CD4-positive, alpha-beta T cell treated with Interleukin-6 for 4 hours (primary cell): ENCODE measurements around the gene S1PR1.
"Not testable (repeated sequence)": the region's sequence is repeated elsewhere in the genome, so short reads cannot be mapped to it uniquely, and the experiment has no call there.

Experiments
- DNase-seq: peaks from one replicate; pipeline ENCODE4 v3.0.0-alpha.2; 2020; ENCODE audit warnings: mixed read lengths

The S1PR1 gene

GRCh38 chr1:101220906-101221305 is 15.9 kb upstream of the S1PR1 start:
- no peak for DNase-seq

DNA sequence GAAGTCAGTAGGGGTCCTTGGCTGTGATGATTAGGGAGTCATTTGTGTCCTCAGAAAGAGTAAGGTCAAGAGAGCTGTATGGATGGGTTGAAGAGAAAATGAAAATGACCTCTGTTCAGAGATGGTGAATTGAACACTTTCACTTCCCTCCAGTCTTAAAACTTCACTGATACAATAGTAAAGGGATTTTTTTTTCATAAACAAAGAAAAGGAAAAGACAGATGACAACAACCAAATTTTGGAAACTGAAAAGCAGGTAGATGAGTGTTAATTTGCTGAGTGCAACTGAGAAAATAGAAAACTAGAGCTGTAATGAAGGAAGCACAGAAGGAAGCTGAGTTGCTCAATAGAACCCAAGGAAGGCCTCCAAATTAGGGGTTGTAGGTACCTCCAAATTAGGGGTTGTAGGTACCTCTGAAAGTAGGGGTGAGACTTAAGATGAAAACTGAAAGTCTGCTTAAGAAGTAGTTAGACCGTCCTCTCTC is 14.8 kb upstream of the S1PR1 start:
- no peak for DNase-seq

DNA sequence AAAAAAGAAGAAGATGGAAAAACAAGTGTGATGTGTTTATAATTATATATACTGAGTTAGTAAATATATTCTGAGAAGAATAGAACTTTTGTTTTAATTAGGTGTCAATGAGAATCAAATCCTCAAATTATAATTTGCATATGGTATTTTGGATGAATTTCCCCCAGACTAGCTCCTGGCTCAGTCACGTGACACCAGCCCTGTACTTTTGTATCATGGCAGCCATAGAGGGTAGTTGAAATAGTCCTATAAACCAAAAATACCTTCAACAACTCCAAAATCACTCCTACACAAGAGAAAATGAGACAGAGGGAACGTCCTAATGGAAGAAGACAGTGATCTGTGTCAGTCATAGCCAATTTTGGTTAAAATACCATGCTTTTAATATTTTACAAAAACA is 9.0 kb upstream of the S1PR1 start:
- no peak for DNase-seq

DNA sequence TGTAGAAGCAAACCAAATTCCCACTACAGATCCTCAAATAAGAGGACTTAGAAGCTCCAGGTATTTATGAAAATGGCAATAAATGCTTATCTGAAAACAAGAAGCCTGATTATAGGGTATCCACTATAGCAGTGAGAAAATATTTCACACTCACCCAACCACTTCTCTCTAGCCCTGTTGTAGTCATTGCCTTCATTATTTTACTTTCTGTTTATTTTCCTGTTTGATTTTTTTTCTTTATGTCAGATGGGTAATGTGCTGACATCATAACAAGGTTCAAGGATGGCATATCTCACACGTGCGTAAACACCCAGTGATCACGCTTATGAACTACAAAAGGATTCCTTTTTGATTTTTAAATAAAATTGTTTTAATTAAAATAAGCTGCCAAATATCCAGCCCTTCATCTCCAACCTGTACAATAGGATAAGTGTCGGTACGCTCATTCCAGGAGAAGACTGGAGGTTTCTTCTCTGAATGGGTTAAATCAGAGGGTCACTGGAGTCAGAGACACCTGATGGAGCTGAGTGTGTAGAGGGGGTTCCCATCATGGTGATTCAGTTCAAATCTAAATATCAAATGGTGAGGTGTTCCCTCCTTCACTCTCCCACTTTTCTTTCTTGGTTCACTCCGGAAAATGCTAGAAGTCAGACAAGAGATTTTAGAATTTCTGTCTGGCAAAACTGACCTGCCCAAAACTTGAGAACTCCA is 8.2 kb upstream of the S1PR1 start:
- DNase-seq, result no peak

DNA sequence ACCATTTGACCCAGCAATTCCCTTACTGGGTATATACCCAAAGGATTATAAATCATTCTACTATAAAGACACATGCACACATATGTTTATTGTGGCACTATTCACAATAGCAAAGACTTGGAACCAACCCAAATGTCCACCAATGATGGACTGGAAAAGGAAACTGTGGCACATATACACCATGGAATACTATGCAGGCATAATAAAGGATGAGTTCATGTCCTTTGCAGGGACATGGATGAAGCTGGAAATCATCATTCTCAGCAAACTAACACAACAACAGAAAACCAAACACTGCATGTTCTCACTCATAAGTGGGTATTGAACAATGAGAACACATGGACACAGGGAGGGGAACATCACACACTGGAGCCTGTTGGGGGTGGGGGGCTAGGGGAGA is 4.6 kb upstream of the S1PR1 start:
- DNase-seq, result not testable (repeated sequence)

DNA sequence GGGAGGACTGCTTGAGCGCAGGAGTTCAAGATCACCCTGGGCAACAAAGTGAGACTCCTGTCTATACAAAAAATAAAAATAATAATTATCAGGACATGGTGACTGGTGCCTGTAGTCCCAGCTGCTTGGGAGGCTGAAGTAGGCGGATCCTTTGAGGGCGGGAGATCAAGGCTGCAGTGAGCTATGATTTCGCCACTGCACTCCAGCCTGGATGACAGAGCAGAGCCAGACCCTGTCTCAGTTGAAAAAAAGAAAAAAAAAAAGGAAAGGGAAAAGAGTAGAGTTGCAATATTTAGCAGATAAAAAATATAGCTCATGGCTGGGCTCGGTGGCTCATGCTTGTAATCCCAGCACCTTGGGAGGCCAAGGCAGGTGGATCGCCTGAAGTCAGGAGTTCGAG is 3.3 kb upstream of the S1PR1 start:
- no peak for DNase-seq

GRCh38 chr1:101235216-101235695 is 1.6 kb upstream of the S1PR1 start:
- no peak for DNase-seq

GRCh38 chr1:101235696-101236515 is 913 bp upstream of the S1PR1 start:
- peak; percentile 82 for DNase-seq

DNA sequence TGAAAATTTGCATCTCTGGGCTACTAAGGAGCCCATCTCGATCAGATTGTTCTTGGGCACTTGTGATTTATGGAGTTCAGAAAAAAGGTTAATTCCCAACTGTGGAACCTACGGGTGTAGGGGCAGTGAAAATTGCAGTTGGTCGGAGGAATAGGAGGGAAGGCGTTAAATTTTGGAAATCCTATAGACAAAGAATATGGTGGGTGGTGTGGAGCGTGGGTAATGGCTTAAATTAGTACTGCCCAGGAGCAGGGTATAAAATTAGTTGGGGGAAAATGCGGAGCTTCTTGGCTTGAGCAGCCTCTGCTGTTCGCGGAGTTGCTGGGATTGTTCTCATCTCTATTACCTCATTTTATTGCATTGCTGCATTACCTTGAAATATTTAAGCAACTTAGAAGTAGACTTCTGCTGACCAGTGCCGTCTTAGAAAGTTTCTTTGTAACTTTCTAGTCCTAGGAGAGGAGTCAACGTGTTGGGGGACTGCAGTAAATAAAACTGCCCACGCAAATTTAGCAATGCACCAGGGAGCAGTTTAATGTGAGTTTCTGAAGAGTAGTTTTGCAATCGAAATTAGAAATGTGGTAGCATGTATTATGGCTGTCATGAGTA is 514 bp downstream of the S1PR1 start:
- DNase-seq, result peak; percentile 37

DNA sequence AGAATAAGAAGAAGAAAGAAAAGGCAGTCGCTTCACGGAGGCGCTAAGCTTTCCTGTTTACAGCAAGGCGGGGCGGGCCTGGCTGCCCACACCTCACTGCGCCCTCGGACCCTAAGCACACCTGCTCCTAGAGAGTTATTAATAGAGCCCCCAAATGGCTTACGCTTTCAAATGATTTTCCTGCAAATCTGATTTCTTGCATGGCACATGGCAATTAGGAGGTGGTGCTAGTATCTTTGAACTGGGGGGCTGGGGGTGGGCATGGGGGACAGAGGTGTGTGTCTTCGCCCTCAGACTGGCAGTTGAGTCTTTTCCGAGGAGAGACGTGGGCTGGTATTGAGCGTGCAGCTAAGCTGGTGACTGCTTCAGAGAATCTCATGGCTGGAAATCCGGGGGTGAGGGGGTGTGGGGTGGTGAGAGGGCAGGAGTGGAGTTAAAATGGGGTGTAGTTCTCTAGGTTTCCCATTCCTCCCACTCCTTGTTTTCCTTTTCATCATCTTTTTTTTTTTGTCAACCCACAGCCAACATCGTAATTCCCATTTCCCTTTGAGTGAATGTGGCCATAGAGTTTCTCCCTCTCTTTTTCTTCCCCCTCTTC is 1.3 kb downstream of the S1PR1 start:
- peak; percentile 79 for DNase-seq

GRCh38 chr1:101238681-101239094 is 1.9 kb downstream of the S1PR1 start:
- DNase-seq, result peak; percentile 90

- peak; percentile 73 for DNase-seq
Measured at GRCh38 chr1:101239095-101240040, 2.5 kb downstream of the S1PR1 start.

- DNase-seq, result no peak
Measured at GRCh38 chr1:101240041-101240430, 3.2 kb downstream of the S1PR1 start.

- DNase-seq, result no peak
Measured at GRCh38 chr1:101241485-101242225, 4.8 kb downstream of the S1PR1 start.

GRCh38 chr1:101242324-101243050 is 5.7 kb downstream of the S1PR1 start:
- DNase-seq, result no peak

DNA sequence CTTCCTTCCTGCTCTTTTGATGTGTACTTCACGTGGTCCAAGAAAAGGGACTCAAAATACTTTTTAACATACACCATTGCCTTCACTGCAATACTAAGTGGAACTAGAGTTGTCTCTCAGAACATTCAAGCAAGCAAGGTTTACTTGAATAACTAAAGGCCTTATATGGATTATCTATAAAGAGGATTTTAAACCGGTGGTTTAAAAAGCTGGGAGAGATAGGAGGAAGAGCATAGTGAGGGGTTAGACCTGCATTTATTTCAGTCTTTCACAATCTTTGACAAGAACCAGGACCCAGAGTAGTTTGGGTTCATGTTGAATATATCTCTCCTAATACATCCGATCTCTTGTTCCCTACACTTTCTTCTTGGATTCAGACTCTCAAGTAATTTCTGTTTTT is 6.9 kb downstream of the S1PR1 start:
- no peak for DNase-seq

DNA sequence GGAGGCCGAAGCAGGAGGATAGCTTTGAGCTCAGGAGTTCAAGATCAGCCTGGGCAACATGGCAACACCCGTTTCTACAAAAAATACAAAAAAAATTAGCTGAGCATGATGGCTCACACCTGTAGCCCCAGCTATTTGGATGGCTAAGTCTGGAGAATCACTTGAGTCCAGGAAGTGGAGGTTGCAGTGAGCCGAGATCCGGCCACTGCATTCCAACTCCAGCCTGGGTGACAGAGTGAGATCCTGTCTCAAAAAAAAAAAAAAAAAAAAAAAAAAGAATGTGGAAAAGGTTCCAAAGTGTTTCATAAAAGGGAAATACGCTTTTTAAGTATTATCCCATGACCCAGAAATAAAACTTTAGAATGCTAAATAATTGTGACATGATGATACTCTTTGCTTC is 8.0 kb downstream of the S1PR1 start:
- no peak for DNase-seq

- no peak for DNase-seq
Measured at GRCh38 chr1:101245246-101245927, 8.6 kb downstream of the S1PR1 start.

DNA sequence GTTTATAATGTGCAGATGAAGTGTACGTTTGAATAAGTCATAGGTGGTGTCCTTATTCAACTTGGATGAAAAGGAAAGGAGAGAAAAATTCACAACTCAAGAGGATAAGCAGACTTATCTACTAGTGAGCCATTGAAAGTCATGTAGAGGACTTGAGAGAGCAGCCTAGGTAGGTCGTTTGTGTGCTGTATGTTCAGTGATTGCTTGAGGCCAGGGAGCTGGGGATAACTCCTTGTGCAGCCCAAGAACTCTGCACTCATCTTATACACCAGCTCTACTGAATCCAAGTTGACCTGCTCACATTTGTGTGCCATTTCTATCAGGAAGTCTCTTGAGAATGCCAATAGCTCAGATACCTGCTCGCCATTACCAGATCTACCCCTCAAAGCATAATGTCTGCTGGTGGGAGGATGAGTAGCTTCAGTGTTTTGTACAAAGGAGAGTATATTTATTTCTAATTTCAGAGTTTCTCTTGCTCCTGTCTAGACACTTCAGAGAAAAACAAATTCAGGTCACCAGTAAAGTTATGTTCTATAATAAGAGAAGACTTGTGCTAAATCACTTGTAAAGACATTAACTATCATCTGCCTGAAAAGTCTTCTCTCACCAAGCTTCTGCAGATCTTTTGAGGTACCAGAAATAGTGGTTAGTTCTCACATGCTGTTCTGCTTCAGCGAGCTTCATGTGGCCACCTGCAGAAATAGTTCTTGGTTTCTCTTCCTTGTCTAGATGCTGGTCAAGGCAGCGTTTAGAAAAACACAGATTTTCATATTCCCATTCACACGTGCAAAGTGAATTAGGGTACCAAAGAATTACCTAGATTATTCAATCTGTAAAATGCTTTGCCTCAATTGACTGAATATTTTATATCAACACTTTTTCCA is 10.8 kb downstream of the S1PR1 start:
- no peak for DNase-seq
